ENCODE measurements around the gene CEP83. TPM values are rescaled to one million over a fixed set of nuclear protein-coding genes. Genes with fewer than 3 reads are reported as not detected.
"Not testable (repeated sequence)": the region's sequence is repeated elsewhere in the genome, so short reads cannot be mapped to it uniquely, and the experiment has no call there.

CEP83 gene
- polyA plus RNA-seq, 3 donors from 2014 or later = 2.0 to 4.4 (median 4.1) TPM

- not testable (repeated sequence) for H3K27me3 Mint-ChIP-seq (ENCODE audit: low read depth in 3 of 3); DNase-seq; H3K4me3 Mint-ChIP-seq; H3K4me1 Mint-ChIP-seq; H3K27ac Mint-ChIP-seq
- peaks cover 15 to 36% (median 33%) of the 10 kb centered on the region in 3 donors for H3K36me3 Mint-ChIP-seq
- peaks cover 3 to 10% (median 8%) of the 10 kb centered on the region in 6 donors for H3K9me3 Mint-ChIP-seq
These were observed 70.1 kb downstream of the CEP83 start for GRCh38 chr12:94389482-94390129.

DNA sequence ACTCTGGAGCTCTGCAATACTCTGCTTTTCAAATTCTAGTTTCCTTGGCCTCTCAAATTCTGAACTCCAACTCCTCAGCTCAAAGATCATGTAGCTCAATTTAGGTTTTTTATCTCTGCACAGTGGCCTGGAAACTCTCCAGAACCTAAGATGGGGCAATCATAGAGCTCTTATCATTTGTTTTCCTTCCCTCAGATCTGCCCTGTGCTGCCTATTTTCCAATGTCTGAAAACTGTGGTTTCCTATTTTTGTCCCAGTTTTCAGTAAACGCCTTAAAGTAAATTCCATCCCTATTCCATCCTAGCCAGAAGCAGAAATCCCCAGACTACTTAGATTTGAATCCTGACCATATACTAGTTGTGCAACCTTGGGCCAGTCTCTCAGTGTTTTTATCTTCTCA is 73.2 kb downstream of the CEP83 start:
- no peak overlapping the region for H3K27ac Mint-ChIP-seq
- peaks cover 31 to 34% (median 32%) of the 10 kb centered on the region in 3 donors for H3K36me3 Mint-ChIP-seq
- H3K9me3 Mint-ChIP-seq = peaks cover 8 to 19% (median 15%) of the 10 kb centered on the region in 6 donors
- H3K4me1 Mint-ChIP-seq = no peaks in the 10 kb centered on the region
- H3K27me3 Mint-ChIP-seq (ENCODE audit: low read depth in 3 of 3) = peaks cover 0 to 2% (median 0%) of the 10 kb centered on the region in 3 donors
- no peak for DNase-seq
- H3K4me3 Mint-ChIP-seq = no peak overlapping the region

DNA sequence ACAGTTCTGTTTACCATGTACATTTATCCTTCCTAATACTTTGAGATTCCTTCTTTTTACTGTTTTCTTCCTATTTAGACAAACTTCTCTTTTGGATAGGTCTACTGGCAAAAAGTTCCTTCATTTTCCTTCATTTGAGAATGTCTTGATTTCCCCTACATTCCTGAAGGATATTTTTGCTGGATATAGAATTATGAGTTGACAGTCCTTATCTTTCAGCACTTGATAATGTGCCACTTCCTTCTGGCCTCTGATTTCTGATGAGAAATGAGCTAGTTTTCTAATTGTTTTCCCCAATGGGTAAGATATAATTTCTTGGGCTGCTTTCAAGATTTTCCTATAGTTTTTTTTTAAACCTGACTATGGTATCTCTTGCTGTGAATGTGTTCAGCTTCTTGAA is 75.6 kb downstream of the CEP83 start:
- Mint-ChIP-seq H3K36me3 (peaks cover 23 to 33% (median 27%) of the 10 kb centered on the region in 3 donors), H3K27ac (no peak overlapping the region), H3K4me3 (no peak overlapping the region), H3K9me3 (peaks cover 8 to 19% (median 15%) of the 10 kb centered on the region in 6 donors), H3K4me1 (no peaks in the 10 kb centered on the region), H3K27me3 (ENCODE audit: low read depth in 3 of 3) (peaks cover 0 to 2% (median 0%) of the 10 kb centered on the region in 3 donors)
- DNase-seq = no peak

GRCh38 chr12:94380507-94380906 is 79.2 kb downstream of the CEP83 start:
- peaks cover 26 to 30% (median 29%) of the 10 kb centered on the region in 3 donors for H3K36me3 Mint-ChIP-seq
- DNase-seq = no peak
- H3K9me3 Mint-ChIP-seq = peaks cover 3 to 18% (median 14%) of the 10 kb centered on the region in 6 donors
- H3K4me1 Mint-ChIP-seq = no peaks in the 10 kb centered on the region
- H3K27me3 Mint-ChIP-seq (ENCODE audit: low read depth in 3 of 3) = peaks cover 0 to 2% (median 1%) of the 10 kb centered on the region in 3 donors
- H3K4me3 Mint-ChIP-seq = no peak overlapping the region
- peak overlapping the region in 1 of 6 donors; percentile 46 for H3K27ac Mint-ChIP-seq

DNA sequence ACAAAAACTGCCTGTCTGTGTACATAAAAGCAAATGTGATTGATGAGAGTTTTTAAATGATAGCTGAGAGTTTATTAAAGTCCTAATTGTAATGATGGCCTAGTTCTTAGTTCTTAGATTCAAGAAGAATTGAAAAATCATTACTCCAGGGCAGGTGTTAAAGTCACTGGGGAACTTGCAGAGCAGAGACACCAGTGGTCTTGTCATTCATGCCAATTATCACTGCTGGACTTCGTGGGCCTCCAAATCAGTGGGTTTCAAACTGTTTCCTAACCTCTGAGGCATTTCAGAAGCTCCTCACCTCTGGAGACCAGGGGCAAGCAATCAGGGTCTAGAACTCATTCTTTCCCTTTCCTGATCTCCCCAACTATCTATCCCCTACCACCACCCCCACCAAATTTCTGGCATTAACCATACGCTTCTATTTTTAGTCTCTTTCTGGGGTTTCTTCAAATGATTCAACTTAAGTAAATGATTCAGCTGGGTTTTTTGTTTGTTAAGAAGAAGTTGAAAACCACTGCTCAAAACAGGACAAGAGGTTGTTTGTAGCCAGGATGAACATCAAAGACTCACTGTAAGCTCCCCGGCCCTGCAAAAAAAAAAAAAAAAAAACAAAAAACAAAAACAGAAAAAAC is 80.1 kb downstream of the CEP83 start:
- peaks cover 0 to 1% (median 0%) of the 10 kb centered on the region in 3 donors for H3K27me3 Mint-ChIP-seq (ENCODE audit: low read depth in 3 of 3)
- H3K4me3 Mint-ChIP-seq = no peak overlapping the region
- peaks cover 3 to 8% (median 7%) of the 10 kb centered on the region in 6 donors for H3K9me3 Mint-ChIP-seq
- H3K27ac Mint-ChIP-seq = no peak overlapping the region
- no peaks in the 10 kb centered on the region for H3K4me1 Mint-ChIP-seq
- DNase-seq = no peak
- peaks cover 17 to 27% (median 20%) of the 10 kb centered on the region in 3 donors for H3K36me3 Mint-ChIP-seq

- Mint-ChIP-seq H3K27ac (no peak overlapping the region), H3K4me3 (no peak overlapping the region), H3K36me3 (peaks cover 4 to 19% (median 10%) of the 10 kb centered on the region in 3 donors)
These were observed 82.1 kb downstream of the CEP83 start for GRCh38 chr12:94377599-94377998.

GRCh38 chr12:94374124-94374523 is 85.5 kb downstream of the CEP83 start:
- Mint-ChIP-seq H3K27me3 (ENCODE audit: low read depth in 3 of 3) (peaks cover 0 to 1% (median 0%) of the 10 kb centered on the region in 3 donors), H3K4me1 (no peaks in the 10 kb centered on the region), H3K27ac (no peak overlapping the region), H3K4me3 (no peak overlapping the region), H3K9me3 (peaks cover 0 to 2% (median 0%) of the 10 kb centered on the region in 6 donors), H3K36me3 (peaks cover 4 to 24% (median 10%) of the 10 kb centered on the region in 3 donors)
- no peak for DNase-seq

More at GRCh38 chr12:94377599-94377998, 82.1 kb downstream of the CEP83 start:
- peaks cover 0 to 2% (median 0%) of the 10 kb centered on the region in 6 donors for H3K9me3 Mint-ChIP-seq
- DNase-seq = no peak
- peaks cover 0 to 1% (median 0%) of the 10 kb centered on the region in 3 donors for H3K27me3 Mint-ChIP-seq (ENCODE audit: low read depth in 3 of 3)
- no peaks in the 10 kb centered on the region for H3K4me1 Mint-ChIP-seq

GRCh38 chr12:94372461-94372860 is 87.2 kb downstream of the CEP83 start:
- no peak for DNase-seq
- H3K27me3 Mint-ChIP-seq (ENCODE audit: low read depth in 3 of 3) = no peaks in the 10 kb centered on the region
- peak overlapping the region in 2 of 6 donors; percentile 50 to 73 for H3K27ac Mint-ChIP-seq
- H3K9me3 Mint-ChIP-seq = no peaks in the 10 kb centered on the region
- H3K36me3 Mint-ChIP-seq = peaks cover 4 to 19% (median 8%) of the 10 kb centered on the region in 3 donors
- H3K4me3 Mint-ChIP-seq = no peak overlapping the region
- no peaks in the 10 kb centered on the region for H3K4me1 Mint-ChIP-seq

DNA sequence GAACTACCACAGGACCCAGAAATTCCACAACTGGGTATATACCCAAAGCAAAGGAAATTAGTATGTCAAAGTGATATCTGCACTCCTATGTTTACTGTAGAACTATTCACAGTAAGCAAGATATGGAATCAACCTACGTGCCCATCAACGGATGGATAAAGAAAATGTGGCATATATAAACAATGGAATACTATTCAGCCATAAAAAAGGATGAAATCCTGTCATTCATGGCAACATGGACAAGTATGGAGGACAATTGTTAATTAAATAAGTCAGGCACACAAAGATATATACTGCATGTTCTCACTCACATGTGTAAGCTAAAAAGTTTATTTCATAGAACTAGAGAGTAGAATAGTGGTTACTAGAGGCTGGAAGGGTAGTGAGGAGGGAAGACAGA is 97.0 kb downstream of the CEP83 start:
- Mint-ChIP-seq H3K27ac (no peak overlapping the region), H3K4me1 (no peaks in the 10 kb centered on the region), H3K27me3 (ENCODE audit: low read depth in 3 of 3) (peaks cover 0 to 2% (median 0%) of the 10 kb centered on the region in 3 donors), H3K9me3 (peaks cover 10 to 34% (median 24%) of the 10 kb centered on the region in 6 donors), H3K4me3 (no peak overlapping the region), H3K36me3 (peaks cover 42 to 63% (median 51%) of the 10 kb centered on the region in 3 donors)
- DNase-seq = no peak

- H3K4me3 Mint-ChIP-seq = no peak overlapping the region
- DNase-seq = no peak
- H3K36me3 Mint-ChIP-seq = peaks cover 39 to 64% (median 53%) of the 10 kb centered on the region in 3 donors
- H3K9me3 Mint-ChIP-seq = peaks cover 10 to 36% (median 25%) of the 10 kb centered on the region in 6 donors
- H3K4me1 Mint-ChIP-seq = no peaks in the 10 kb centered on the region
- no peak overlapping the region for H3K27ac Mint-ChIP-seq
- no peaks in the 10 kb centered on the region for H3K27me3 Mint-ChIP-seq (ENCODE audit: low read depth in 3 of 3)
These were observed 99.9 kb downstream of the CEP83 start for GRCh38 chr12:94359761-94360160.

DNA sequence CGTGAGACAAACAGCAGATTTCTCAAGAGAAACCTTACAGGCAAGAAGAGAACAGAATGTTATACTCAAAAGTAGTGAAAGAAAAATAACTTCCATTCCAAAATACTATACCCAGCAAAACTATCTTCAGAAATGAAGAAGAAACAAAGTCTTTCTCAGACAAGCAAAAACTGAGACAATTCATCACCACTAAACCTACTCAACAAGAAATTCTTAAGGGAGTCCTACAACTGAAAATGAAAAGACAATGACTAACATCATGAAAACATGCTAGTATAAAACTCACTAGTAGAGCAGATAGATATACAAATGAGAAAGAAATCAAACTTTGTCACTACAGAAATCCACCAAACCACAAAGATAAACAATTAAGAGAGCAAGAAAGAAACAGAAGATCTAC is 106.5 kb downstream of the CEP83 start:
- peak overlapping the region; percentile 2 to 93 (median 64) for H3K27ac Mint-ChIP-seq

DNA sequence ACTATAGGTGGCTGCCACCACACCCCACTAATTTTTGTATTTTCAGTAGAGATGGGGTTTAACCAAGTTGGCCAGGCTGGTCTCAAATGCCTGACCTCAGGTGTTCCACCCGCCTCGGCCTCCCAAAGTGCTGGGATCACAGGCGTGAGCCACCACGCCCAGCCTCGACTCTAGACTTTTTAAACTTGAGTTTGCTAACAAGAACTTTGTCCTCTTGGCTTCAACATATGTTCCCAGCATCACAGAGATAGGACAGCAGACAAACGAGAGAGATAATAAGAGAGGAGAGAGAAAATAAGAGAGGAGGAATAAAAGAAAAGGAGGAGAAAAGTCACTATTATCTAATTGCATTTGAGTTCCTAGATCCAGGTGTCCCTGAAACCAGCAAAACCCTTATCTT is 119.1 kb downstream of the CEP83 start:
- H3K36me3 Mint-ChIP-seq = peaks cover 4 to 44% (median 27%) of the 10 kb centered on the region in 3 donors
- peaks cover 0 to 4% (median 2%) of the 10 kb centered on the region in 3 donors for H3K27me3 Mint-ChIP-seq (ENCODE audit: low read depth in 3 of 3)
- no peak for DNase-seq
- no peaks in the 10 kb centered on the region for H3K4me1 Mint-ChIP-seq
- no peak overlapping the region for H3K4me3 Mint-ChIP-seq
- H3K27ac Mint-ChIP-seq = no peak overlapping the region
- H3K9me3 Mint-ChIP-seq = peaks cover 0 to 2% (median 0%) of the 10 kb centered on the region in 6 donors

More for the DNA sequence above, 106.5 kb downstream of the CEP83 start:
- peak overlapping the region; percentile 1 to 44 (median 29) for H3K4me3 Mint-ChIP-seq
- H3K36me3 Mint-ChIP-seq = peaks cover 34 to 60% (median 57%) of the 10 kb centered on the region in 3 donors
- peaks cover 0 to 2% (median 0%) of the 10 kb centered on the region in 3 donors for H3K27me3 Mint-ChIP-seq (ENCODE audit: low read depth in 3 of 3)
- H3K4me1 Mint-ChIP-seq = peaks cover 19 to 23% of the 10 kb centered on the region in 2 donors
- H3K9me3 Mint-ChIP-seq = peaks cover 24 to 63% (median 52%) of the 10 kb centered on the region in 6 donors
- no peak for DNase-seq

DNA sequence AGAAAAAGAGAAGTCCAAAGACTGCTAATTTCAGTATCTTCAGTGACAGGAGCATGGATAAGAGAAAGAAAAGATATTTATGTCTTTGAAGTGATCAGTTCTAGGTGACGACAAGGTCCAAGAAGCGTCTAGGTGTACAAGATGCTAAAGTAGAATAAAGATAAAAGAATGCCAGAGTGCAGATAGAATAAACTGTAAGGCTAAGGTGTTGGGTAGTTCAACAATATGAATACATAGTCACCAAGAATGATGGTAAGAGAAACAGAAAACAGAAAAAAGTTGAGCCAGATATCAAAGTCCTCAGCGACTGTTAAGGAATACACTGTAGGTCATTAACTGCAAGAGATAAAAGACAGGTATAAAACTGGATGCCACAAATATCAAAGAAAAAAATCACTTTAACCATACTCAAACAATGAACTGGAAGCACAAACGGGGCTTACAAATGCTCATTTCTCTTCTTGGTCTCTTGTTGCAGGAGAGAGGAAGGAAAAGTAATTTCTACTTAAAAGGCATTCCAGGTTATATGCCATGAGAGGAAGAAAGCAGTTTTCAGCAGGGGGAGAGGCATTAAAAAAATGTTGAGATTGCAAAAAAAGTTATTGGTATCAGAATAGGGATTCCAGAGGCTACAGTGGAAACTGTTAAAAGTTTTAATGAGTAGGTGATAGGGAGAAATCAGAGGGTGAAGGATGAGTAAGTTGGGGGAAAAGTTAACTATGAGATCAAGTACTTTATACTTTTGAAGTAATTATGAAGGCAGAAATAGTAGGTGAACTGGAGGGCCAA is 121.5 kb downstream of the CEP83 start:
- H3K9me3 Mint-ChIP-seq = peaks cover 0 to 2% (median 0%) of the 10 kb centered on the region in 6 donors
- no peak for DNase-seq
- no peak overlapping the region for H3K4me3 Mint-ChIP-seq

More for the DNA sequence above, 121.5 kb downstream of the CEP83 start:
- Mint-ChIP-seq H3K27me3 (ENCODE audit: low read depth in 3 of 3) (peaks cover 0 to 2% (median 1%) of the 10 kb centered on the region in 3 donors), H3K27ac (no peak overlapping the region), H3K36me3 (peaks cover 7 to 39% (median 23%) of the 10 kb centered on the region in 3 donors), H3K4me1 (no peaks in the 10 kb centered on the region)

Data from immature natural killer cell (primary cell).